Adrenal gland (tissue), 12 donors: ENCODE data around the gene MGAT5B. TPM values are rescaled to one million over a fixed set of nuclear protein-coding genes. Genes with fewer than 3 reads are reported as not detected.

Experiments used
- DNase-seq, 7 donors: peaks; one replicate each; pipeline ENCODE4 v3.0.0-alpha.2; 2019 to 2020
- H3K27ac ChIP-seq, 5 donors: fragments of 200-600 bp; sonication (generic) in 4 of 5; 1 replicate in 3 of 5; 2 replicates in 2 of 5; pipeline versions ENCODE4 v1.5.1 to v1.8.0; 2016 to 2020; ENCODE audit warnings: mild to moderate bottlenecking in 1 of 5
- H3K27me3 ChIP-seq: fragments of 200-600 bp; 2 replicates; pipeline ENCODE4 v1.8.0; 2021
- H3K36me3 ChIP-seq, 2 donors: fragments of 200-600 bp; replicated peaks in 1 of 2; 1 replicate in 1 of 2; 2 replicates in 1 of 2; pipeline versions ENCODE4 v1.5.1 to v1.8.0; 2018 to 2022
- H3K4me1 ChIP-seq, 2 donors: fragments of 200-600 bp; replicated peaks in 1 of 2; 1 replicate in 1 of 2; 2 replicates in 1 of 2; pipeline versions ENCODE4 v1.5.1 to v1.8.0; 2018 to 2021
- H3K4me3 ChIP-seq, 4 donors: fragments of 200-600 bp; sonication (generic) in 3 of 4; one replicate each; pipeline ENCODE4 v1.5.1; 2016 to 2018
- H3K9me3 ChIP-seq, 3 donors: fragments of 200-600 bp; sonication (generic) in 1 of 3; replicated peaks in 1 of 3; 1 replicate in 2 of 3; 2 replicates in 1 of 3; pipeline versions ENCODE4 v1.5.1 to v1.8.0; 2016 to 2021
- POLR2A ChIP-seq, 2 donors: fragments of 450-650 bp; IDR thresholded peaks; one replicate each; pipeline ENCODE4 v1.6.1; 2017; ENCODE audit warnings: antibody characterized with exemption in 2 of 2, mild to moderate bottlenecking in 2 of 2, moderate library complexity in 1 of 2
- WGBS, 4 donors: extraction: QIAGEN DNeasy Blood & Tissue Kit in 2 of 4; methylation state at CpG; one replicate each; pipeline versions ENCODE4 v1.1.5 to v1.1.7; 2013 to 2017; 5-methylcytosine and 5-hydroxymethylcytosine counted together
- intact Hi-C, 2 donors: fragments of 100-400 bp; cut with DNase I; formaldehyde crosslinking; loops; one replicate each; pipeline versions ENCODE4 v1.14.1 to v1.15.0; 2022 to 2023
- polyA plus RNA-seq, 3 donors: library from polyadenylated mRNA; stranded (reverse); fragments of 200-250 nt in 2 of 3; fragments of 350-450 nt in 1 of 3; fragmentation: Illumina TruSeq in 1 of 3; extraction: RNeasy Lipid Tissue Mini Kit (QIAGEN cat#74804) in 1 of 3; gene quantifications; one replicate each; pipeline ENCODE4 v1.2.3, GENCODE V29; 2013 to 2014
- total RNA-seq, 9 donors: library from RNA; depleted of rRNA in 4 of 9; stranded (reverse); fragments of >200 nt in 4 of 9; fragments of 120-200 nt in 1 of 9; fragmentation: NEBNext Ultra II Directional in 1 of 9; extraction: Animal tissue kit (Norgen Biotek cat#: 25700) in 1 of 9; gene quantifications; one replicate each; pipeline versions ENCODE4 v1.1.0 to v1.2.4, GENCODE V29; 2013 to 2023
- TF ChIP-seq, protein P1 (sequence below), 6 experiments: fragments of 450-650 bp in 4 of 6; fragments of 200-600 bp in 2 of 6; sonication (generic) in 1 of 6; IDR thresholded peaks; 1 replicate in 5 of 6; 2 replicates in 1 of 6; pipeline versions ENCODE4 v1.5.1 to v1.8.0; 2016 to 2021; ENCODE audit warnings: antibody characterized with exemption in 6 of 6, mild to moderate bottlenecking in 2 of 6, moderate library complexity in 1 of 6
- donor health status: healthy with polysubstance abuse.
- donor health status: Bipolar disorder and iron deficiency.
- donor health status: DM: yes; HTN: yes; CAD: no.
- donor health status: DM: no; HTN: no; CAD: no.
- donor health status: DM: no; HTN: no; CAD: no.
- donor health status: DM: yes; HTN: yes; CAD: no.

MGAT5B gene
- total and polyA plus RNA-seq, 12 donors: 0.24 to 1.0 (median 0.70) TPM; not detected in 1

DNA sequence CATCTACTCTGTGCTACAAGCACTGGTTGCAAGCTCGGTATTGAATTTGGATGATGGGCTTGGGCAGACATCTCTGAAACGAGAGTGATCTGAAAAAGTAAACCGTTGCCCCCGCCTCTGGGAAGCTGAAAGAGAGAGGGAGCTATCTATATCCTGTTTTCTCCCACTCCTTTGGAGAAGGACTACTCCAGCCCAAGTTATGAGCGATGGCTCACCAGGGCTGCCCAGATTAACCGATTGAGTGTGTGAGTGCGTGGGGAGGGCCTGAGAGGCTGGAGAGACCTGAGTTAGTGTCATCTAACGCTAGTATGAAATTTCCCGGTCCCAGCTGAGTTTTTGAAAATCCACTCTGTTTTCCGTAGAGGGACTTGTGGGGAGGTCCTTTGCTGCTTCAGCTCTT is 11.5 kb downstream of the MGAT5B start:
- TF ChIP-seq, protein P1, sequence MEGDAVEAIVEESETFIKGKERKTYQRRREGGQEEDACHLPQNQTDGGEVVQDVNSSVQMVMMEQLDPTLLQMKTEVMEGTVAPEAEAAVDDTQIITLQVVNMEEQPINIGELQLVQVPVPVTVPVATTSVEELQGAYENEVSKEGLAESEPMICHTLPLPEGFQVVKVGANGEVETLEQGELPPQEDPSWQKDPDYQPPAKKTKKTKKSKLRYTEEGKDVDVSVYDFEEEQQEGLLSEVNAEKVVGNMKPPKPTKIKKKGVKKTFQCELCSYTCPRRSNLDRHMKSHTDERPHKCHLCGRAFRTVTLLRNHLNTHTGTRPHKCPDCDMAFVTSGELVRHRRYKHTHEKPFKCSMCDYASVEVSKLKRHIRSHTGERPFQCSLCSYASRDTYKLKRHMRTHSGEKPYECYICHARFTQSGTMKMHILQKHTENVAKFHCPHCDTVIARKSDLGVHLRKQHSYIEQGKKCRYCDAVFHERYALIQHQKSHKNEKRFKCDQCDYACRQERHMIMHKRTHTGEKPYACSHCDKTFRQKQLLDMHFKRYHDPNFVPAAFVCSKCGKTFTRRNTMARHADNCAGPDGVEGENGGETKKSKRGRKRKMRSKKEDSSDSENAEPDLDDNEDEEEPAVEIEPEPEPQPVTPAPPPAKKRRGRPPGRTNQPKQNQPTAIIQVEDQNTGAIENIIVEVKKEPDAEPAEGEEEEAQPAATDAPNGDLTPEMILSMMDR (IDR thresholded peaks at IDR 0.05): no peak
- no peak for TF ChIP-seq POLR2A (IDR thresholded peaks at IDR 0.05)
- Histone ChIP-seq H3K27ac (no peak overlapping the region), H3K36me3 (no peaks in the 10 kb centered on the region), H3K27me3 (no peaks in the 10 kb centered on the region), H3K9me3 (no peaks in the 10 kb centered on the region), H3K4me3 (no peak overlapping the region), H3K4me1 (no peaks in the 10 kb centered on the region)
- WGBS, 4 donors: 62 to 71% (median 69%) methylated on average over 10 of the region's 10 CpGs
- no peak for DNase-seq
- intact Hi-C loops: no loop called here

DNA sequence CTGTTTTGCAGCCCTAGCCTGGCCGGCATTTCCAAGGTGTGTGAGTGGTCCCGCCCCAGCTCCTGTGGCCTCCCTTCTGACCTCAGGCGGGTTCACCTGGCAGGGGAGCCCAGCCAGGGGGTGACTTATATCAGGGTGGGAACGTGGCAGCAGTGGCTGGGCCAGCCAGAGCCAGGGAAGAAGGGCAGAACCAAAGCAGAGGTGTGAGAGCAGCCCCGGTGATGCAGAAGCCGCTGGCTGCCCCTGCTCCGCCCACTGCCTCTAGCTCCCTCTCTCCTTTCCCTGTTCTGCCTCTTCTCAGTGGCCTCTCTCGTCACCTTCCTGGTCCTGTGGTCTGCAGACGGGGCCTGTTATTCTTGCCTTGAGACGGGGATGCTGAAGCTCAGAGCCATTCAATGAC is 12.1 kb downstream of the MGAT5B start:
- H3K9me3 ChIP-seq: no peaks in the 10 kb centered on the region
- intact Hi-C loops: no loop called here
- no peaks in the 10 kb centered on the region for H3K27me3 ChIP-seq
- no peaks in the 10 kb centered on the region for H3K36me3 ChIP-seq
- no peaks in the 10 kb centered on the region for H3K4me1 ChIP-seq
- H3K4me3 ChIP-seq: no peak overlapping the region
- no peak overlapping the region for H3K27ac ChIP-seq
- DNase-seq: no peak
- WGBS, 4 donors: 44 to 68% (median 60%) methylated on average over 10 of the region's 10 CpGs
- TF ChIP-seq, protein P1 (IDR thresholded peaks at IDR 0.05): no peak
- TF ChIP-seq POLR2A (IDR thresholded peaks at IDR 0.05): no peak

DNA sequence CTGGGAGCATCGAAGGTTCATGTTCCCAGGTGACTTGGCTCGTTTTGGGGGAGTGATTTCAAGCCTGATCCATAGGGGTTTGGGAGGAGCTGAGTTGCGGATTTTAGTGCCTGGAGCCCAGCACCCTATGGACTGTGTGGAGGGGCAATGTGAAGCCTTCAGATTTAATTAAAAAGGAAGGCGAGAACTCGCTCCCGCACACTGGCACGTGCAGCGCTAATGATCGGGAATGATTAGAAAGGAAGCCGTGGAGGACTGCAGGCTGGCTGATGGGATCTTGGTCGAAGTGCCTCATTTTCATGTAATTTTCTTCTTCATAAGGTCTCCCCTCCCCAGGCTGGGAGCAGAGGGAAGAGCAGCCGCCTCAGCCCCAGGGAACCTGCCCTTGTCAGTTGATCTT is 12.8 kb downstream of the MGAT5B start:
- Histone ChIP-seq H3K9me3 (no peaks in the 10 kb centered on the region), H3K27me3 (no peaks in the 10 kb centered on the region), H3K36me3 (no peaks in the 10 kb centered on the region), H3K27ac (no peak overlapping the region), H3K4me1 (no peaks in the 10 kb centered on the region), H3K4me3 (no peak overlapping the region)
- no peak for DNase-seq
- intact Hi-C loops: no loop called here
- no peak for TF ChIP-seq POLR2A (IDR thresholded peaks at IDR 0.05)
- TF ChIP-seq, protein P1 (IDR thresholded peaks at IDR 0.05): no peak
- 78 to 93% (median 87%) methylated on average over 11 to 12 of the region's 12 CpGs for WGBS, 4 donors

DNA sequence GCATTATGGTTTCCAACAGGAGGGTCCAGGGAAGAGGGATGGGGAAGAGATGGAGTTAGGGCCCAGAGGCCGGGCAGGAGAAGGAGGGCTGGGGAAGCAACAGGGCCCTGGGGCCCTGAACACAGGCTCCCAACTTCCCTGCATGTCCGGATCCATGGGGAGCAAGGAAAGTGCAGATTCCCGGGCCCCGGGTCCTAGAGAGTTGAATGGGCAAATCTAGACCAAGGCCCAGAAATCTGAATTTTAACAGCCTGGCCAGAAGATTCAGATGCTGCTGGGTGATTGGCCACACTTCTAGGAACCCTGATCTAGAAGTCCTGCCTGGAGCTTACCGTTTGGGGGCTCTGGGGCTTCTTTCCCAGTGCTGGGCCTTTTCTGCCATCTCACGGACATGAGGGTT is 13.2 kb downstream of the MGAT5B start:
- Histone ChIP-seq H3K27me3 (no peaks in the 10 kb centered on the region), H3K4me1 (no peaks in the 10 kb centered on the region), H3K36me3 (no peaks in the 10 kb centered on the region), H3K27ac (no peak overlapping the region), H3K4me3 (no peak overlapping the region), H3K9me3 (no peaks in the 10 kb centered on the region)
- no peak for DNase-seq
- intact Hi-C loops: no loop called here
- TF ChIP-seq, protein P1 (IDR thresholded peaks at IDR 0.05): no peak
- no peak for TF ChIP-seq POLR2A (IDR thresholded peaks at IDR 0.05)
- 87 to 89% (median 88%) methylated on average over 4 to 6 of the region's 6 CpGs for WGBS, 4 donors
